ENCODE data around the gene OBSCN.

- TF ChIP-seq CTCF (IDR thresholded peaks at IDR 0.05; ENCODE audit: insufficient read depth, low read length) (no peak), GABPA (IDR thresholded peaks at IDR 0.05; ENCODE audit: low read depth) (no peak)
These were observed 168.4 kb downstream of the OBSCN start for GRCh38 chr1:228376262-228376628.

Measured in HL-60 (cell line).